KG1 (cell line): ENCODE data around the gene MAML1.
"Not testable (repeated sequence)": the region's sequence is repeated elsewhere in the genome, so short reads cannot be mapped to it uniquely, and the experiment has no call there.

Experiments used
- DNase-seq: peaks from one replicate; lab custom pipeline; 2025; lab: John Stamatoyannopoulos, UW

Gene MAML1

GRCh38 chr5:179767496-179768100, 35.0 kb downstream of the MAML1 start:
- DNase-seq: no peak

DNA sequence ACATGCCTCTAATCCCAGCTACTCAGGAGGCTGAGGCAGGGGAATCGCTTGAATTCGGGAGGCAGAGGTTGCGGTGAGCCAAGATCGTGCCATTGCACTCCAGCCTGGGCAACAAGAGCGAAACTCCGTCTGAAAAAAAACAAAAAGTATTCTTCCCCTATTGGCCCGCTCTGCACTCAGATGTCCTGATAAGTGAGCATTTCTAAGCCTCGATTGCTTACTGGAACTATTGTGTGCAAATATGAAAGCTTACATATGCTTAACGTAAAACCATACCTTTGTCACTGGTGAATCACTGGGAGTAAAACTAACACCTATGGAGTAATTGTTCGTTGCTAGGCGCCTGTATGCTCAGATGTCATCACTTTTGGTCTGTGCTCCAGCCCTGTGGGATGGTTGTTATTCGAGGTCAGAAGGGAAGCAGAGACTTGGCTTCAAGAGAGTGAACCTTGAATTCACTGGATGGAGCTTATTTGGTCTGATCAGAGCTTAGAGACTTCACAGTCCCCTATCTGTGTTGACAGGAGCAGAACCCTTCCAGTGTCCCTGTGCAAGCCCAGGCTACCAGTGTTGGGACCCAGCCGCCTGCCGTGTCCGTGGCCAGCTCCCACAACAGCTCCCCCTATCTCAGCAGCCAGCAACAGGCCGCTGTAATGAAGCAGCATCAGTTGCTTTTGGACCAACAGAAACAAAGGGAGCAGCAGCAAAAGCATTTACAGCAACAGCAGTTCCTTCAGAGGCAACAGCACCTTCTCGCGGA, 35.9 kb downstream of the MAML1 start:
- DNase-seq: no peak

GRCh38 chr5:179769271-179769670, 36.6 kb downstream of the MAML1 start:
- DNase-seq: no peak

DNA sequence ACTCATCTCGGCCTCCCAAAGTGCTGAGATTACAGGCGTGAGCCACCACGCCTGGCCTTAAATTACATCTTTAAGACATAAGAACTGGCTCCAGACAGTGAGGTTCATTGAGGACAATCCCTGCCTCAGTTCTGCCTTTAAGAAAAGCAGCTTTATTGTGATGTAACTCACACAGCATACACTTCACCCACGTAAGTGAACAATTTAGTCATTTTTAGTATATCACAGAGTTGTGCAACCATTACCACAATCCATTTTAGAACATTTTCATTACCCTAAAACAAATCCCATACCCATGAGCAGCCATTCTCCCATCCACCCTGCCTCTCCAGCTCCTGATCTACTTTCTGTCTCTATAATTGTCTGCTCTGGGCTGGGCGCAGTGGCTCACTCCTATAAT, 37.2 kb downstream of the MAML1 start:
- no peak for DNase-seq

DNA sequence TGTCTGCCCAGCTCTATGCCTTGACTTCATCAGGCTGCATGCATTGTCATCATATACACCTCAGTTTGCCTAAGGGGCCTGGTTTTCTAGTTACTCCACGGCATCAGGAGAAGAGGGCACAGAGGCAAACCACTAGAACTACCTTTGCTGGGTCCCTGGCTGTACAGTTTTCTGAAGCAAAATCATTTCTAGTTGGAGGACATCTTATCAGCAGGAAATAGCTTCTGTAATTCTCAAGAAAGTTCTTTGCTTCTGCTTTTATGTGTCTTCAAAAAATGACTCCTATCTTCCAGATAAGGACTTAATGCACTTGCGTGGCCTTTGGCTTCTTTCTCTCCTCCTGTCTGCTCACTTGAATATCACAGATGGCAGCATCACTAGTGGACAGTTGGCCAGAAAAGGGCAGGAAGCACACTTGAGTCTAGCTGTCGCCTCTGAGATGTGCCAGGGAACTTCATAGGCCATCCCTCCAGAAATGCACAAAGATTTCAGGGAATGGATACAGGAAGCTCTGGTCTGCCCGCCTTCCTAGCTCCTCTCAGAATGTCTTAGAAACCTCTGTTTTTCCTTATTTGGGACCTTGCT, 38.8 kb downstream of the MAML1 start:
- DNase-seq: no peak

GRCh38 chr5:179772351-179772750, 39.7 kb downstream of the MAML1 start:
- DNase-seq: no peak

DNA sequence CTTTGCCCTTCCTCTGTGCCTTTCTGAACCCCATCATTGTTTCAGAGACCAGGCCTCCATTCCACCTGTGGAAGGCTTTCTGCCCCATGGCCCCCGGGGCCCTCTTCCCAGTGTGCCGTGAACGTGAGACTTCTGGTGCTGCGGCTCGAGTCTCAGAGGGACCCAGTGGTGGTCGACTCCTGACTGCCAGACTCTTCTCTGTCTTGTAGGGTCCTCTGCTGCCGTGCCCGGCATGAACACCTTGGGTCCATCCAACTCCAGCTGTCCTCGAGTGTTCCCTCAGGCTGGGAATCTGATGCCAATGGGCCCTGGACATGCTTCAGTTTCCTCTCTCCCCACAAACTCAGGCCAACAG, 41.0 kb downstream of the MAML1 start:
- DNase-seq: no peak

GRCh38 chr5:179774442-179774841, 41.8 kb downstream of the MAML1 start:
- DNase-seq: no peak

- no peak for DNase-seq
Observed at GRCh38 chr5:179776411-179776938, 43.9 kb downstream of the MAML1 start.

DNA sequence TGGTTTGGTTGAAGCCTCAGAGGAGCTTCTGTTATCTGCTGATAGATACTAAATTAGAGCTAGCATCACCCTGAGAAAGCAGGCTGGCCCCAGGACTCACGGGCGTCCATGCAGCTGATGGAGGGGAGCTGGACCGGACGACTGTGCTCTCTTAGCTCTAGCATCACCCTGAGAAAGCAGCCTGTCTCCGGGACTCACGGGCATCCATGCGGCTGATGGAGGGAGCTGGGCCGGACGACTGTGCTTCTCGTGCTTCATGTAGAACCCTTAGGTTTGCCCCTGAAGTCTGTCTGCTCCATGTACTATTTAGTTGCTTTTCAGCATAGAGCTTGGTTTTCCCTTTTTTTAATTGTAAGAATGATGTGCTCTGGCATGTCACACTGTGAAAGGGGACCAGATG, 44.8 kb downstream of the MAML1 start:
- DNase-seq: no peak

DNA sequence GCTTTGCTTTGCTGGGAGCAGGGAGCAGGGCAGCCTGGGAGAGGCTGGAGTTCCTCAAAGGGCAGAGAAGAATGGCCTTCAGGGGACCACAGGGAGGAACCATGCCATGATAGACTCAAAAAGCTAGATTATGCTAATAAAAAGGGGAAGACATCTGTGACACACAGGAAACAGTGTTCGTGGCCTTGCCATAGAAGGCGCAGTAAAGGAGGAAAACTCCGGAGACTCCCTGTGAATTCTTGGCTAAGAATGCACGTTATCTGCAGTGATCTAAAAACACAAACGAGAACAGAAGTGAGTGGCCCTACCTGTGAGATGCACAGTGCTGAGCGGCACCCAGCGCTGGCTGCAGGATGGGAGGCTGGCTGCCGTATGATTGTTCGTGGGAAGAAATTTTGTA, 45.3 kb downstream of the MAML1 start:
- DNase-seq: no peak

DNA sequence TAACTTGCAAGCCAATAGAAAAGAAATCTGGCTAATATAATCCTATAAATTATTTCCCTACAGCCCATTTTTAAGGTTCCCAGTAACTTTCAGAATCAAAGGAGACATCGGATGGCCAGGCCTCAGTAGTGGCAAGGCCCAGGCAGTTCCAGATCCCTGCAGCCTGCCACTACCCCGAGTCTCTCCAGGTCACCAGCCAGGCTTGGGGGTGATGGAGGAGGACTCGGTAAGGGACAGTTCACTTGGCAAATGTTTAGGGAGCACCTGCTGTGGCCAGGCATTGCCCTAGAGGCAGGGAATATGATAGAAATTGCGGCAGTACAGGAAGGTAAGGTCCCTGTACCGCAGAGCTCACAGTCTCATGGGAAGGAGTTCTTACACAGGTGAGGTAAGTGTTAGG, 46.0 kb downstream of the MAML1 start:
- DNase-seq: no peak

DNA sequence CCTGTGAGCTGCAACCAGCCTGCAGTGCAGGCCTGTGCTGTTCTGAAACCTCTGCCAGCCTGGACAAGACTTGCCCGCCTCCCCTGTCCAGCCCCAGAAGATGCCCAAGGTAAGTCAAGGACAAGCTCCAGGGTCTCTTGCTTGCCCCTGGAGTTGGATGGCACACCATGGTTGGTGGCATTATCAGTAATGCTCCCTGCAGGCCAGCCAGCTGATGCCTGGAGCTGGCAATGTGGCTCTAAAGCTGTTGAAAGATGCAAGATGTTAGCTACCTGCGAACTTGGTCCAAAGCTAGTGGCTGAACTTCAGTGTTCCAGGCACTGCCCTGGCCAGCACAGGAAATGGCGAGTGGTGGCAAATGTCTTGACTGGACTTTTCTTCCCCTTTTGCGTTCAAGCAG, 47.2 kb downstream of the MAML1 start:
- DNase-seq: no peak

DNA sequence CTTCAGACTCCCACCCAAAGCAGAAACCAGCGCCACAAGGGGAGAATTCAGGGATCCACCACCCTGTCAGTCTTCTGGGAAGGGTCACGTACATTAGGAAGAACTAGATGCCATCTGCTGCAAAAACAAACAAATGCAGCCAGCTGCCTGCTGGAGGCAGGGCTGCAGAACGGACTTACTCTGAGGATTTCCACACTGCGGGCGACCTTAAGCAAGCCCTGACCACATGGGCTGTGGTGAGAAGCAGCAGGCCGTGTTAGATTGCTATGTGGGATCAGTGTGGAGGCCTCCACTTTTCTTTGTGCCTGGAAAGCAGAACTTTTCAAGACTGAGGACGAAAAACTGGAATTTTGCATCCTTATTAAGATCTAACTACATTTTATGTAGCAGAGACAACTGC, 47.7 kb downstream of the MAML1 start:
- DNase-seq: no peak

- DNase-seq: no peak
Observed at GRCh38 chr5:179781846-179782245, 49.2 kb downstream of the MAML1 start.

- DNase-seq: no peak
Observed at GRCh38 chr5:179783128-179783527, 50.5 kb downstream of the MAML1 start.

- no peak for DNase-seq
Observed at GRCh38 chr5:179786861-179787260, 54.2 kb downstream of the MAML1 start.

DNA sequence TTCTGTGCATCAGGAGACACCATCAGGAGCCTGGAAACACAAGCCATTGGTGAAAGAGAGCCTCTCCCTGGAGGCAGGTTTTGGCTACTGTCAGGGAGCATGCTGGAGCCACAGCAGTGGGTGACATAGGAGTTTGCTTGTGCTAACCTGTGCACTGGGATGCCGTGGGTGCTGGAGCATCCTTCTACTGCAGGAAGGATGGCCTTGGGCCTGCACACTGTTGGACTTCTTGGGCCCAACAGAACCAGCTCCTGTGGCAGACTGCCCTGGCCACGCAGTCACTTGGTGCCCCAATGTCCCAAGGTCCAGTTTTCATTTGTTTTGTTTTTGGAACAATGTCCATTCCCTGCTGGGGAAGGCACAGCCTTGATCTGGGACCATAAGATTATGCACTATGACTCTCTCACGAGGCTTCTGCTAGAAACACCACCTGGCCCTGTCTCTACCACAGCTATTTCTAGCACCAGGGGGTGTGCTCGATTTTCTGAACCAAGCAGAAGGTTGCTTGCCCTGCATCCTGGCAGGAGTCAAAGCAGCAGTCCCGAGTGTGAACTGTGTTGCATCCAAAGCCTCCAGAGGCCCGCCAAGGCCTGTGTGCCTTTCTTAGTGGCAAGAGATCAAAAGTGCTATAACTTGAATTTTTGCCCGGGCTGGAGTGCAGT, 55.7 kb downstream of the MAML1 start:
- no peak for DNase-seq

DNA sequence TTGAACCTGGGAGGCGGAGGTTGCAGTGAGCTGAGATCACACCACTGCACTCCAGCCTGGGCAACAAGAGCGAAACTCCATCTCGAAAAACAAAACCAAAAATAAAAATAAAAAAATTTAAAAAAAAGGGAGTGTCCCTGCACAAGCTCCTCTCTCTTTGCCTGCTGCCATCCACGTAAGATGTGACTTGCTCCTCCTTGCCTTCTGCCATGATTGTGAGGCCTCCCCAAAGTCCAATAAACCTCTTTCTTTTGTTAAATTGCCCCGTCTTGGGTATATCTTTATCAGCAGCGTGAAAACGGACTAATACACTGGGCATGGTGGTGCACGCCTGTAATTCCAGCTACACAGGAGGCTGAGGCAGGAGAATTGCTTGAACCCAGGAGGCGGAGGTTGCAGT, 56.7 kb downstream of the MAML1 start:
- DNase-seq: not testable (repeated sequence)

DNA sequence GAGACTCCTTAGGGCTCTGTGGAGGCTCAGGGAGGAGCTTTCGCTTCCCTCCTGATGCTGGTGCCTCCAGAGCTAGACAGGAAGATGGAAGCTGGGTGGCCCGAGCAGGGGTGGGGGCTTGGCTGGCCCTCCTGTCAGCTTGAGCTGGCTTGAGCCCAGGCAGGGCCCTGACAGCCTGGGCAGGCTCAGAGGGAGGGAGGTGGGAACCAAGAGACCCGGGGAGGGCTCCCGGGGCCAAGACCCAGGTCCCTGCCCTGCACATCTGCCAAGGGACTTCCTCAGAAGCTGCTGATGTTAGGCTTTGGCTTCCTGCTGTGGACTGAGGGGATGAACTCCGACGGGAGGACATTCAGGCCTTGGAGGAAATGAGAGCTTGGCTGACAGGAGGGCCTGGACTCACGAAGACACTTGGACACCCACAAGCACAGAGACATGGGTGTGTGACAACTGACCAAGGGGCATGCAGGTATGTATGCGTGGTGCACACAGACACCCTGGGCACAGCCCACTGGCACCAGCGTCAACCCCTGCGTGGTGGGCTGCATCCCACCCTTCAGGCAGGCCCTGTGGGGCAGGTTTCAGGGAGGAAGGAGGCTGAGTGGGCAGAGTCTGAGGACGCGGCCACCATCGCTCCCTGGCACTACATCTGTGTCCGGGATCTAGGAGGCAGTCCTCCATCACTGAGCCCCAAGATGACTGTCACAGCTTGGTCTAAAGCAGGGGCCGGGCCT, 59.4 kb downstream of the MAML1 start:
- no peak for DNase-seq

- no peak for DNase-seq
Observed at GRCh38 chr5:179792612-179793467, 60.2 kb downstream of the MAML1 start.
